Right lobe of liver (tissue), 4 donors: ENCODE results near the gene MAPRE2.

ENCODE experiments used
- CTCF ChIP-seq, 4 donors: fragments of 200-600 bp in 3 of 4; fragments of 450-650 bp in 1 of 4; IDR thresholded peaks; one replicate each; pipeline versions ENCODE4 v1.5.1 to v1.8.0; 2016 to 2022; ENCODE audit warnings: antibody characterized with exemption in 4 of 4, mild to moderate bottlenecking in 2 of 4
- POLR2A ChIP-seq: fragments of 450-650 bp; IDR thresholded peaks from one replicate; pipeline ENCODE4 v1.6.1; 2017; ENCODE audit warnings: antibody characterized with exemption, mild to moderate bottlenecking
- donor health status: DM: no; HTN: no; CAD: no.
- donor health status: DM: no; HTN: no; CAD: no.
- donor health status: DM: no; HTN: yes; CAD: no.

GRCh38 chr18:35055726-35056125, 14.5 kb downstream of the MAPRE2 start:
- TF ChIP-seq CTCF (IDR thresholded peaks at IDR 0.05) (no peak), POLR2A (no peak)
